GM19193 (cell line): ENCODE data around the gene CCDC192.

Experiments
- POLR2A ChIP-seq: IDR thresholded peaks from 4 replicates; pipeline ENCODE4 v1.6.1; 2011; ENCODE audit not compliant: insufficient read depth, insufficient read length; ENCODE audit errors: extremely low read depth

The CCDC192 gene

GRCh38 chr5:127694518-127695171 lies 8.5 kb upstream of the CCDC192 start:
- TF ChIP-seq POLR2A: no peak

GRCh38 chr5:127695346-127695745 lies 7.8 kb upstream of the CCDC192 start:
- no peak for TF ChIP-seq POLR2A

GRCh38 chr5:127696683-127697082 lies 6.5 kb upstream of the CCDC192 start:
- TF ChIP-seq POLR2A: no peak

- TF ChIP-seq POLR2A: no peak
Measured at GRCh38 chr5:127697894-127698600, 5.1 kb upstream of the CCDC192 start.

- no peak for TF ChIP-seq POLR2A
Measured at GRCh38 chr5:127699416-127699815, 3.8 kb upstream of the CCDC192 start.

- TF ChIP-seq POLR2A: no peak
Measured at GRCh38 chr5:127700237-127700766, 2.9 kb upstream of the CCDC192 start.

GRCh38 chr5:127702434-127702833 lies 757 bp upstream of the CCDC192 start:
- TF ChIP-seq POLR2A: no peak

GRCh38 chr5:127705120-127705892 lies 2.1 kb downstream of the CCDC192 start:
- TF ChIP-seq POLR2A: no peak

GRCh38 chr5:127706691-127707090 lies 3.5 kb downstream of the CCDC192 start:
- no peak for TF ChIP-seq POLR2A

GRCh38 chr5:127707209-127707608 lies 4.0 kb downstream of the CCDC192 start:
- no peak for TF ChIP-seq POLR2A

- TF ChIP-seq POLR2A: no peak
Measured at GRCh38 chr5:127718181-127718580, 15.0 kb downstream of the CCDC192 start.

- TF ChIP-seq POLR2A: no peak
Measured at GRCh38 chr5:127723571-127723970, 20.4 kb downstream of the CCDC192 start.

GRCh38 chr5:127725673-127726072 lies 22.5 kb downstream of the CCDC192 start:
- TF ChIP-seq POLR2A: no peak

GRCh38 chr5:127732963-127733362 lies 29.8 kb downstream of the CCDC192 start:
- no peak for TF ChIP-seq POLR2A

GRCh38 chr5:127739807-127740384 lies 36.7 kb downstream of the CCDC192 start:
- no peak for TF ChIP-seq POLR2A

- TF ChIP-seq POLR2A: no peak
Measured at GRCh38 chr5:127741412-127741811, 38.2 kb downstream of the CCDC192 start.

- no peak for TF ChIP-seq POLR2A
Measured at GRCh38 chr5:127744241-127744640, 41.0 kb downstream of the CCDC192 start.
